Neuronal stem cell (in vitro differentiated cells): ENCODE data around the gene ERVV-1.

ENCODE experiments used
- DNase-seq: peaks from one replicate; pipeline ENCODE4 v3.0.0-alpha.2; 2013; ENCODE audit warnings: low spot score
- H2AFZ ChIP-seq: one replicate; pipeline ENCODE4 v1.6.1; 2013; ENCODE audit warnings: mild to moderate bottlenecking, low read length, inconsistent platforms
- H2AK5ac ChIP-seq: 2 replicates; pipeline ENCODE4 v1.6.1; 2013; ENCODE audit warnings: low read depth, mild to moderate bottlenecking, inconsistent platforms, low read length, moderate library complexity, mixed read lengths
- H2BK120ac ChIP-seq: 2 replicates; pipeline ENCODE4 v1.6.1; 2013; ENCODE audit warnings: low read depth, mild to moderate bottlenecking, inconsistent platforms, low read length, moderate library complexity, mixed read lengths
- H2BK12ac ChIP-seq: one replicate; pipeline ENCODE4 v1.6.1; 2013; ENCODE audit warnings: low read length, inconsistent platforms
- H2BK15ac ChIP-seq: 2 replicates; pipeline ENCODE4 v1.6.1; 2013; ENCODE audit warnings: mild to moderate bottlenecking, low read length, inconsistent platforms, mixed read lengths
- H2BK5ac ChIP-seq: one replicate; pipeline ENCODE4 v1.6.1; 2013; ENCODE audit warnings: inconsistent platforms, mild to moderate bottlenecking, low read length, moderate library complexity
- H3K14ac ChIP-seq: one replicate; pipeline ENCODE4 v1.6.1; 2013; ENCODE audit warnings: low read length, inconsistent platforms
- H3K18ac ChIP-seq: 2 replicates; pipeline ENCODE4 v1.6.1; 2013; ENCODE audit warnings: low read length, inconsistent platforms
- H3K23ac ChIP-seq: 2 replicates; pipeline ENCODE4 v1.6.1; 2013; ENCODE audit warnings: low read depth, mild to moderate bottlenecking, mixed read lengths, low read length, inconsistent platforms; ENCODE audit not compliant: poor library complexity
- H3K27ac ChIP-seq: replicated peaks from 3 replicates; pipeline ENCODE4 v1.5.1; 2013; ENCODE audit warnings: low read length, inconsistent platforms
- H3K27me3 ChIP-seq, 3 experiments: 2 replicates each; pipeline ENCODE4 v1.6.1; 2013; ENCODE audit warnings: low read length in 3 of 3, mild to moderate bottlenecking in 2 of 3, inconsistent platforms in 1 of 3, low read depth in 1 of 3, mixed read lengths in 1 of 3, moderate library complexity in 1 of 3; ENCODE audit not compliant: control insufficient read depth in 3 of 3, insufficient read depth in 3 of 3
- H3K36me3 ChIP-seq, 2 donors: replicated peaks in 1 of 2; 2 replicates each; pipeline ENCODE4 v1.6.1; 2013; ENCODE audit warnings: low read length in 2 of 2; ENCODE audit not compliant: control insufficient read depth in 2 of 2, insufficient read depth in 2 of 2
- H3K4ac ChIP-seq: 2 replicates; pipeline ENCODE4 v1.6.1; 2013; ENCODE audit warnings: inconsistent platforms, mild to moderate bottlenecking, low read length, moderate library complexity
- H3K4me1 ChIP-seq, 2 donors: 1 replicate in 1 of 2; 2 replicates in 1 of 2; pipeline ENCODE4 v1.6.1; 2013; ENCODE audit warnings: low read length in 2 of 2, low read depth in 1 of 2; ENCODE audit not compliant: control insufficient read depth in 2 of 2, insufficient read depth in 1 of 2
- H3K4me2 ChIP-seq: one replicate; pipeline ENCODE4 v1.6.1; 2013; ENCODE audit warnings: mild to moderate bottlenecking, low read length, inconsistent platforms; ENCODE audit not compliant: insufficient read depth, poor library complexity, severe bottlenecking
- H3K4me3 ChIP-seq, 2 donors: 2 replicates each; pipeline ENCODE4 v1.5.1; 2013; ENCODE audit warnings: low read length in 2 of 2, mild to moderate bottlenecking in 2 of 2, inconsistent platforms in 1 of 2, moderate library complexity in 1 of 2
- H3K79me1 ChIP-seq: one replicate; pipeline ENCODE4 v1.6.1; 2013; ENCODE audit warnings: low read depth, mild to moderate bottlenecking, inconsistent platforms, low read length, moderate library complexity
- H3K9ac ChIP-seq: one replicate; pipeline ENCODE4 v1.6.1; 2013; ENCODE audit warnings: mild to moderate bottlenecking, low read depth, low read length, inconsistent platforms; ENCODE audit not compliant: poor library complexity
- H3K9me3 ChIP-seq, 2 donors: replicated peaks in 1 of 2; 2 replicates each; pipeline versions ENCODE3 to v1.6.1; 2013; ENCODE audit warnings: low read length in 2 of 2, mild to moderate bottlenecking in 2 of 2, inconsistent platforms in 1 of 2, low read depth in 1 of 2, mixed read lengths in 1 of 2, moderate library complexity in 1 of 2; ENCODE audit not compliant: control insufficient read depth in 2 of 2, insufficient read depth in 1 of 2
- H4K8ac ChIP-seq: one replicate; pipeline ENCODE4 v1.6.1; 2013; ENCODE audit warnings: low read depth, mild to moderate bottlenecking, inconsistent platforms, low read length, moderate library complexity
- H4K91ac ChIP-seq: one replicate; pipeline ENCODE4 v1.6.1; 2013; ENCODE audit warnings: low read length, low read depth, mild to moderate bottlenecking, inconsistent platforms; ENCODE audit not compliant: poor library complexity
- WGBS, 2 donors: extraction: QIAGEN DNeasy Blood & Tissue Kit; methylation state at CpG; one replicate each; pipeline ENCODE4 v1.1.7; 2013; ENCODE audit warnings: missing lambda C conversion rate in 2 of 2, mixed read lengths in 1 of 2; ENCODE audit not compliant: insufficient read length in 2 of 2, insufficient replicate concordance in 1 of 2; ENCODE audit errors: extremely low coverage in 2 of 2; 5-methylcytosine and 5-hydroxymethylcytosine counted together

ERVV-1 gene

DNA sequence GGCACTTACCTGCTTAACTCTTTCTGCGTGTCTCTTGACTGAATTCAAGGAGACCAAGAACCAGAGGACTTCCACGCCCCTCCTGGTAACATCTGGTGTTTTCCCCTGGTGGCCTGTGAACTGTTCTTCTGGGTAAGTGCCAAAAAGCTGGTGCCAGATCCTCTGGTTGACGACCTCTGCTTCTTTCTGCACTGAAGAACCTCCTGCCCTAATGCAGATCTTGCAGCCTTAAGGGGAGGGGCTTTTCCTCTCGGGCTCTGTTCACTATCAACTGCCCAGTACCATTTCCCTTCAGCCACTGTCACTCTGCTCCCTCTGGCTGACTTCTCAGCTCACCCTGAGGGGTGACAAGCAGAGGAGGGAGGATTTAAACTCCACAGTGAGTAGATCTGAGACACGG lies 6.1 kb upstream of the ERVV-1 start:
- H3K14ac ChIP-seq = no peak overlapping the region
- H2BK120ac ChIP-seq = no peak overlapping the region
- no peaks in the 10 kb centered on the region for H3K4me1 ChIP-seq
- no CpG with 5 or more reads among the region's 5 CpGs for WGBS, 2 donors
- H2BK5ac ChIP-seq = no peak overlapping the region
- no peak overlapping the region for H4K91ac ChIP-seq
- H2AFZ ChIP-seq = no peak overlapping the region
- H3K4ac ChIP-seq = no peak overlapping the region
- no peak overlapping the region for H4K8ac ChIP-seq
- no peaks in the 10 kb centered on the region for H3K79me1 ChIP-seq
- peaks cover 2 to 41% of the 10 kb centered on the region in 2 donors for H3K9me3 ChIP-seq
- no peak overlapping the region for H3K27ac ChIP-seq
- H3K4me2 ChIP-seq = no peak overlapping the region
- H3K36me3 ChIP-seq = no peaks in the 10 kb centered on the region
- H3K18ac ChIP-seq = no peak overlapping the region
- no peak overlapping the region for H2AK5ac ChIP-seq
- no peak overlapping the region for H3K23ac ChIP-seq
- H3K27me3 ChIP-seq = no peaks in the 10 kb centered on the region
- no peak overlapping the region for H2BK12ac ChIP-seq
- no peak overlapping the region for H2BK15ac ChIP-seq
- DNase-seq = no peak
- H3K4me3 ChIP-seq = no peak overlapping the region
- no peak overlapping the region for H3K9ac ChIP-seq

- Histone ChIP-seq H3K4me3 (no peak overlapping the region), H2BK5ac (no peak overlapping the region), H3K9me3 (peaks cover 2 to 43% of the 10 kb centered on the region in 2 donors), H3K4me2 (no peak overlapping the region), H2BK120ac (no peak overlapping the region), H3K18ac (no peak overlapping the region), H2AK5ac (no peak overlapping the region), H3K4ac (no peak overlapping the region), H3K4me1 (no peaks in the 10 kb centered on the region), H3K9ac (no peak overlapping the region), H3K23ac (no peak overlapping the region), H3K27me3 (no peaks in the 10 kb centered on the region), H2AFZ (no peak overlapping the region), H3K27ac (no peak overlapping the region), H4K91ac (no peak overlapping the region), H3K14ac (no peak overlapping the region), H2BK12ac (no peak overlapping the region), H3K79me1 (no peaks in the 10 kb centered on the region), H3K36me3 (no peaks in the 10 kb centered on the region), H4K8ac (no peak overlapping the region), H2BK15ac (no peak overlapping the region)
- no CpG with 5 or more reads among the region's 25 CpGs for WGBS, 2 donors
- no peak for DNase-seq
Observed at GRCh38 chr19:53008061-53008778, 5.5 kb upstream of the ERVV-1 start.

GRCh38 chr19:53010494-53010893 lies 3.2 kb upstream of the ERVV-1 start:
- H3K4me3 ChIP-seq = no peak overlapping the region
- no peak overlapping the region for H3K27ac ChIP-seq
- H2BK5ac ChIP-seq = no peak overlapping the region
- no peak overlapping the region for H2BK12ac ChIP-seq
- peaks cover 2 to 39% of the 10 kb centered on the region in 2 donors for H3K9me3 ChIP-seq
- no peak overlapping the region for H3K23ac ChIP-seq
- no peak overlapping the region for H3K18ac ChIP-seq
- H3K4me1 ChIP-seq = no peaks in the 10 kb centered on the region
- no peak overlapping the region for H3K9ac ChIP-seq
- H2BK15ac ChIP-seq = no peak overlapping the region
- H3K27me3 ChIP-seq = no peaks in the 10 kb centered on the region
- H3K14ac ChIP-seq = no peak overlapping the region
- H3K4me2 ChIP-seq = no peak overlapping the region
- H4K8ac ChIP-seq = no peak overlapping the region
- no CpG with 5 or more reads among the region's 9 CpGs for WGBS, 2 donors
- H3K79me1 ChIP-seq = no peaks in the 10 kb centered on the region
- H2BK120ac ChIP-seq = no peak overlapping the region
- H2AK5ac ChIP-seq = no peak overlapping the region
- no peak overlapping the region for H3K4ac ChIP-seq
- no peak overlapping the region for H4K91ac ChIP-seq
- DNase-seq = no peak
- H3K36me3 ChIP-seq = no peaks in the 10 kb centered on the region
- H2AFZ ChIP-seq = no peak overlapping the region

GRCh38 chr19:53012006-53012405 lies 1.7 kb upstream of the ERVV-1 start:
- H3K4ac ChIP-seq = no peak overlapping the region
- no peak overlapping the region for H2AK5ac ChIP-seq
- H3K9me3 ChIP-seq = peaks cover 2 to 39% of the 10 kb centered on the region in 2 donors
- H3K36me3 ChIP-seq = no peaks in the 10 kb centered on the region
- no peak overlapping the region for H3K9ac ChIP-seq
- no peak for DNase-seq
- WGBS, 2 donors = no CpG with 5 or more reads among the region's 6 CpGs
- H3K4me1 ChIP-seq = no peaks in the 10 kb centered on the region
- no peak overlapping the region for H4K8ac ChIP-seq
- no peak overlapping the region for H2BK5ac ChIP-seq
- no peak overlapping the region for H2BK120ac ChIP-seq
- H3K4me3 ChIP-seq = no peak overlapping the region
- H4K91ac ChIP-seq = no peak overlapping the region
- H3K14ac ChIP-seq = no peak overlapping the region
- H2BK15ac ChIP-seq = no peak overlapping the region
- H3K4me2 ChIP-seq = no peak overlapping the region
- no peaks in the 10 kb centered on the region for H3K27me3 ChIP-seq
- H3K27ac ChIP-seq = no peak overlapping the region
- no peak overlapping the region for H2AFZ ChIP-seq
- H2BK12ac ChIP-seq = no peak overlapping the region
- no peaks in the 10 kb centered on the region for H3K79me1 ChIP-seq
- H3K18ac ChIP-seq = no peak overlapping the region
- H3K23ac ChIP-seq = no peak overlapping the region
